ENCODE results near the gene SIGLECL1. TPM values are rescaled to one million over a fixed set of nuclear protein-coding genes. Genes with fewer than 3 reads are reported as not detected.

The SIGLECL1 gene
- total RNA-seq, 1 donor from 2014 or later, result not detected

DNA sequence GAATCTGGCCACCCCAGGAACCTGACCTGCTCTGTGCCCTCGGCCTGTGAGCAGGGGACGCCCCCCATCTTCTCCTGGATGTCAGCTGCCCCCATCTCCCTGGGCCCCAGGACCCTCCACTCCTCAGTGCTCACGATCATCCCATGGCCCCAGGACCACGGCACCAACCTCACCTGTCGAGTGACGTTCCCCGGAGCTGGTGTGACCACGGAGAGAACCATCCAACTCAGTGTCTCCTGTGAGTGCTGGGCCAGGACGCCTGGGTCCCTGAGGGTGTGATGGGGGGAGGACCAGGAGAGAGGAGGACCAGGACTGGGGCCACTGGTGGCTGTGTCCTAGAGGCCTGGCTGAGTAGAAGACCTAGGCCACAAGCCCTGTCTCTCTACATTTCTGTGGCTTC is 39.0 kb upstream of the SIGLECL1 start:
- Histone ChIP-seq H3K9me3 (ENCODE audit: insufficient read depth, low read depth, low read length) (peaks cover 11% of the 10 kb centered on the region), H3K27ac (ENCODE audit: low read depth, low read length) (no peak overlapping the region), H3K4me1 (ENCODE audit: insufficient read depth, low read length) (no peaks in the 10 kb centered on the region), H2AFZ (ENCODE audit: low read depth, low read length) (no peak overlapping the region), H3K27me3 (ENCODE audit: insufficient read depth, low read length) (no peaks in the 10 kb centered on the region), H3K9ac (ENCODE audit: low read length) (no peak overlapping the region), H3K79me2 (ENCODE audit: insufficient read depth, low read length) (no peaks in the 10 kb centered on the region), H3K4me3 (ENCODE audit: insufficient read depth, low read depth, low read length) (no peak overlapping the region), H3K4me2 (ENCODE audit: low read length) (no peak overlapping the region), H4K20me1 (ENCODE audit: insufficient read depth, low read length) (no peaks in the 10 kb centered on the region), H3K36me3 (ENCODE audit: insufficient read depth, low read length) (no peaks in the 10 kb centered on the region)
- TF ChIP-seq, protein P1, sequence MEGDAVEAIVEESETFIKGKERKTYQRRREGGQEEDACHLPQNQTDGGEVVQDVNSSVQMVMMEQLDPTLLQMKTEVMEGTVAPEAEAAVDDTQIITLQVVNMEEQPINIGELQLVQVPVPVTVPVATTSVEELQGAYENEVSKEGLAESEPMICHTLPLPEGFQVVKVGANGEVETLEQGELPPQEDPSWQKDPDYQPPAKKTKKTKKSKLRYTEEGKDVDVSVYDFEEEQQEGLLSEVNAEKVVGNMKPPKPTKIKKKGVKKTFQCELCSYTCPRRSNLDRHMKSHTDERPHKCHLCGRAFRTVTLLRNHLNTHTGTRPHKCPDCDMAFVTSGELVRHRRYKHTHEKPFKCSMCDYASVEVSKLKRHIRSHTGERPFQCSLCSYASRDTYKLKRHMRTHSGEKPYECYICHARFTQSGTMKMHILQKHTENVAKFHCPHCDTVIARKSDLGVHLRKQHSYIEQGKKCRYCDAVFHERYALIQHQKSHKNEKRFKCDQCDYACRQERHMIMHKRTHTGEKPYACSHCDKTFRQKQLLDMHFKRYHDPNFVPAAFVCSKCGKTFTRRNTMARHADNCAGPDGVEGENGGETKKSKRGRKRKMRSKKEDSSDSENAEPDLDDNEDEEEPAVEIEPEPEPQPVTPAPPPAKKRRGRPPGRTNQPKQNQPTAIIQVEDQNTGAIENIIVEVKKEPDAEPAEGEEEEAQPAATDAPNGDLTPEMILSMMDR (IDR thresholded peaks at IDR 0.05; ENCODE audit: insufficient read depth, low read depth, low read length), result no peak
- TF ChIP-seq EZH2 (IDR thresholded peaks at IDR 0.05; ENCODE audit: insufficient read depth, low read length), result no peak
- Mint-ChIP-seq H3K27ac (ENCODE audit: unreplicated experiment) (no peak overlapping the region), H3K9me3 (ENCODE audit: unreplicated experiment) (peaks cover 4% of the 10 kb centered on the region), H3K27me3 (ENCODE audit: low read depth, unreplicated experiment) (peaks cover 3% of the 10 kb centered on the region), H3K4me3 (ENCODE audit: unreplicated experiment) (no peak overlapping the region), H3K36me3 (ENCODE audit: low read depth, unreplicated experiment) (no peaks in the 10 kb centered on the region), H3K4me1 (ENCODE audit: low read depth, unreplicated experiment) (no peaks in the 10 kb centered on the region)
- FAIRE-seq, result no peak
- DNase-seq (ENCODE audit: low read depth), result no peak

DNA sequence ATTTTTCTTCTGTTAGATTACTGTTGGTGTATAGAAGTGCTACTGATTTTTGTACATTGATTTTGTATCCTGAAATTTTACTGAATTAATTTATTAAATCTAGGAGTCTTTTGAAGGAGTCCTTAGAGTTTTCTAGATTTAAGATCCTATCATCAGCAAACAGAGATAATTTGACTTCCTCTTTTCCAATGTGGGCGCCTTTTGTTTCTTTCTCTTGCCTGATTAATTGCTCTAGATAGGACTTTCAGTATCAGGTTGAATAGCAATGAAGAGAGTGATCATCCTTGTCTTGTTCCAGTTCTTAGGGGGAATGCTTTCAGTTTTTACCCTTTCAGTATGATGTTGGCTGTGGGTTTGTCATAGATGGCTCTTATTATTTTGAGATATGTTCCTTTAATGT is 31.6 kb upstream of the SIGLECL1 start:
- Histone ChIP-seq H3K79me2 (ENCODE audit: insufficient read depth, low read length) (no peaks in the 10 kb centered on the region), H3K27me3 (ENCODE audit: insufficient read depth, low read length) (no peaks in the 10 kb centered on the region), H3K4me1 (ENCODE audit: insufficient read depth, low read length) (no peaks in the 10 kb centered on the region), H2AFZ (ENCODE audit: low read depth, low read length) (no peak overlapping the region), H3K9me3 (ENCODE audit: insufficient read depth, low read depth, low read length) (peaks cover 9% of the 10 kb centered on the region), H4K20me1 (ENCODE audit: insufficient read depth, low read length) (no peaks in the 10 kb centered on the region), H3K4me3 (ENCODE audit: insufficient read depth, low read depth, low read length) (no peak overlapping the region), H3K4me2 (ENCODE audit: low read length) (no peak overlapping the region), H3K27ac (ENCODE audit: low read depth, low read length) (no peak overlapping the region), H3K36me3 (ENCODE audit: insufficient read depth, low read length) (no peaks in the 10 kb centered on the region), H3K9ac (ENCODE audit: low read length) (no peak overlapping the region)
- TF ChIP-seq EZH2 (IDR thresholded peaks at IDR 0.05; ENCODE audit: insufficient read depth, low read length), result no peak
- Mint-ChIP-seq H3K27me3 (ENCODE audit: low read depth, unreplicated experiment) (peaks cover 10% of the 10 kb centered on the region), H3K4me3 (ENCODE audit: unreplicated experiment) (no peak overlapping the region), H3K27ac (ENCODE audit: unreplicated experiment) (no peak overlapping the region), H3K36me3 (ENCODE audit: low read depth, unreplicated experiment) (no peaks in the 10 kb centered on the region), H3K9me3 (ENCODE audit: unreplicated experiment) (peaks cover 4% of the 10 kb centered on the region), H3K4me1 (ENCODE audit: low read depth, unreplicated experiment) (no peaks in the 10 kb centered on the region)
- DNase-seq (ENCODE audit: low read depth), result no peak
- FAIRE-seq, result no peak

DNA sequence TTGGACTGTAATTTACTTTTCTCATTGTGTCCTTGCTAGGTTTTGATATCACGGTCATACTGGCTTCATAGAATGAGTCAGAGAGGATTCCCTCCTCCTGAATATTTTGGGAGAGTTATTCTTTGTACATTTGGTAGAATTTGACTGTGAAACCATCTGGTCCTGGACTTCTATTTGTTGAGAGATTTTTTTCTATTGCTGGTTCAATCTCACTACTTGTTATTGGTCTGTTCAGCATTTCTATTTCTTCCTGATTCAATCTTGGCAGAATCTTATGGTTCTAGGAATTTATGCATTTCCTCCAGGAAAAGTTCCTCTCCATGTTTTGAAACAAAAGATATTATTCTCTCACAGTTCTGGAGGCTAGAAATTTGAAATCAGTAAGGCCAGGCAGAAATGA is 30.9 kb upstream of the SIGLECL1 start:
- H3K9ac ChIP-seq (ENCODE audit: low read length), result no peak overlapping the region
- H3K9me3 ChIP-seq (ENCODE audit: insufficient read depth, low read depth, low read length), result peaks cover 7% of the 10 kb centered on the region
- no peaks in the 10 kb centered on the region for H3K4me1 ChIP-seq (ENCODE audit: insufficient read depth, low read length)
- no peak for FAIRE-seq
- Mint-ChIP-seq H3K36me3 (ENCODE audit: low read depth, unreplicated experiment) (no peaks in the 10 kb centered on the region), H3K4me1 (ENCODE audit: low read depth, unreplicated experiment) (no peaks in the 10 kb centered on the region), H3K4me3 (ENCODE audit: unreplicated experiment) (no peak overlapping the region), H3K9me3 (ENCODE audit: unreplicated experiment) (peaks cover 4% of the 10 kb centered on the region), H3K27me3 (ENCODE audit: low read depth, unreplicated experiment) (peaks cover 10% of the 10 kb centered on the region), H3K27ac (ENCODE audit: unreplicated experiment) (no peak overlapping the region)
- H3K4me3 ChIP-seq (ENCODE audit: insufficient read depth, low read depth, low read length), result no peak overlapping the region
- no peak for DNase-seq (ENCODE audit: low read depth)
- H3K27ac ChIP-seq (ENCODE audit: low read depth, low read length), result no peak overlapping the region
- no peak for TF ChIP-seq EZH2 (IDR thresholded peaks at IDR 0.05; ENCODE audit: insufficient read depth, low read length)
- TF ChIP-seq, protein P1 (IDR thresholded peaks at IDR 0.05; ENCODE audit: insufficient read depth, low read depth, low read length), result no peak
- no peaks in the 10 kb centered on the region for H3K36me3 ChIP-seq (ENCODE audit: insufficient read depth, low read length)
- no peaks in the 10 kb centered on the region for H4K20me1 ChIP-seq (ENCODE audit: insufficient read depth, low read length)
- no peak overlapping the region for H3K4me2 ChIP-seq (ENCODE audit: low read length)
- H3K79me2 ChIP-seq (ENCODE audit: insufficient read depth, low read length), result no peaks in the 10 kb centered on the region
- H3K27me3 ChIP-seq (ENCODE audit: insufficient read depth, low read length), result no peaks in the 10 kb centered on the region
- H2AFZ ChIP-seq (ENCODE audit: low read depth, low read length), result no peak overlapping the region
